ENCODE measurements around the gene MDFI.

The MDFI gene

DNA sequence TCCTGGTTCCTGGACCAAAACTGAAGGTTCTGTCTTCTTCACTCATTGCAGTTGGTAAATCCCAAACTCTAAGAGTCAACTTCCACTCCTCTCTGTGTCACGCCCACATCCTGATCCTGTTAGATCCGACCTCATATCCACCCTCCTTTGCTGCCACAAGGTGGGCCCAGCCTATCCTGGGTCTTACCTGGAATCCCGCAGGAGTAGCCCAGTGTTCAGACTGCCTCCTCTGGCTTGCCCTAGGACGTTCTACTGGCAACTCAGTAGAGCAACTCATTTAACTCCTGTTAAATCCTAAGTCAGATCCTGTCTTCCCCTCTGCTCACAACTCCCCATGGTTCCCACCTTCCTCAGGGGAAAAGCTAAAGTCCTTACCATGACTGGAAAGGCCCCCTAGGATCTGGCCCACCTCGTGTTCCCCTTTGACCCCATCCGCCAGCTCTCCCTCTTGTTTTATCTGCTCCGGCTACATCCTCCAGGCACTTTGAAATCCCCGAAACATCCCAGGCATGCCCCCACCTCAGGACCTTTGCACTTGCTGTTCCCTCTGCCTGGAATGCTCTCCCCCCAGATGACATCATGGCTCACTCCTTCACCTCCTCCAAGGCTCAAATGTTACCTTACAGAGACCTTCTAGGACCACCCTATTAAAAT is 53.3 kb downstream of the MDFI start:
- ChIA-PET CTCF (interaction anchor here (1.2 to 6.3 kb wide), 4 partner anchors 7 to 323 kb away, joined by 3 to 58 read pairs (median 26); no protein-coding TSS in a partner anchor), POLR2A (no interaction called here)
- DNase-seq (ENCODE audit: extremely low spot score): no peak
- TF ChIP-seq, protein P1, sequence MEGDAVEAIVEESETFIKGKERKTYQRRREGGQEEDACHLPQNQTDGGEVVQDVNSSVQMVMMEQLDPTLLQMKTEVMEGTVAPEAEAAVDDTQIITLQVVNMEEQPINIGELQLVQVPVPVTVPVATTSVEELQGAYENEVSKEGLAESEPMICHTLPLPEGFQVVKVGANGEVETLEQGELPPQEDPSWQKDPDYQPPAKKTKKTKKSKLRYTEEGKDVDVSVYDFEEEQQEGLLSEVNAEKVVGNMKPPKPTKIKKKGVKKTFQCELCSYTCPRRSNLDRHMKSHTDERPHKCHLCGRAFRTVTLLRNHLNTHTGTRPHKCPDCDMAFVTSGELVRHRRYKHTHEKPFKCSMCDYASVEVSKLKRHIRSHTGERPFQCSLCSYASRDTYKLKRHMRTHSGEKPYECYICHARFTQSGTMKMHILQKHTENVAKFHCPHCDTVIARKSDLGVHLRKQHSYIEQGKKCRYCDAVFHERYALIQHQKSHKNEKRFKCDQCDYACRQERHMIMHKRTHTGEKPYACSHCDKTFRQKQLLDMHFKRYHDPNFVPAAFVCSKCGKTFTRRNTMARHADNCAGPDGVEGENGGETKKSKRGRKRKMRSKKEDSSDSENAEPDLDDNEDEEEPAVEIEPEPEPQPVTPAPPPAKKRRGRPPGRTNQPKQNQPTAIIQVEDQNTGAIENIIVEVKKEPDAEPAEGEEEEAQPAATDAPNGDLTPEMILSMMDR (IDR thresholded peaks at IDR 0.05; ENCODE audit: control extremely low read depth, extremely low read depth, low read depth, missing control alignments): no peak

DNA sequence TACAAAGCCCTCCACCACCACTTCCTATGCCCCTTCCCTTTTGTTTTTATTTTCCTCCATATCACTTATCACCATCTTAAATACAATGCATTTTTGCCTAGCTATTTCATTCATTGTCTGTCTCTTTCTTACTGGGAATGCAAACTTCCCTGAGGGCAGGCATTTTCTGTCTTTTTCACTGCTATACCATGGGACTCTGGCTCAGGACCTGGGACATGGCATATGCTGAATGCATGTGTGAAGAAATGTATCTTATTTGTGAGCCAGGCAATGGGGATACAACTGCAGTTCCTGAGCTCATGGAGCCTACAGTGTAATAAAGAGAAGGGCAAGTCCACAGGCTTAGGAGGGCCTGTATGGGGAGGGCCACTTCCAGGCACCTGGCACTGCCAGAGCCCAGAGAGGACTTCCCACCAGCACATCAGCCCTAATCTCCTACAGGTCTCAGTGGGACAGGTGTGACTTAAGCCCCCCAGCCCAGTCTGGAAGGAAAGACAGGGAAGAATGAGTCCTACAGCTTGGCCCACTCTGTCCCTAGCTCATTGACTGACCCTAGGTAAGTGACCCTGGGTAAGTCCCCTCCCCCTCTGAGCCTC is 53.9 kb downstream of the MDFI start:
- ChIA-PET POLR2A (no interaction called here), CTCF (interaction anchor here (1.4 to 6.3 kb wide), 4 partner anchors 8 to 271 kb away, joined by 3 to 58 read pairs (median 26); no protein-coding TSS in a partner anchor)
- DNase-seq (ENCODE audit: extremely low spot score): no peak
- TF ChIP-seq, protein P1 (IDR thresholded peaks at IDR 0.05; ENCODE audit: control extremely low read depth, extremely low read depth, low read depth, missing control alignments): no peak

DNA sequence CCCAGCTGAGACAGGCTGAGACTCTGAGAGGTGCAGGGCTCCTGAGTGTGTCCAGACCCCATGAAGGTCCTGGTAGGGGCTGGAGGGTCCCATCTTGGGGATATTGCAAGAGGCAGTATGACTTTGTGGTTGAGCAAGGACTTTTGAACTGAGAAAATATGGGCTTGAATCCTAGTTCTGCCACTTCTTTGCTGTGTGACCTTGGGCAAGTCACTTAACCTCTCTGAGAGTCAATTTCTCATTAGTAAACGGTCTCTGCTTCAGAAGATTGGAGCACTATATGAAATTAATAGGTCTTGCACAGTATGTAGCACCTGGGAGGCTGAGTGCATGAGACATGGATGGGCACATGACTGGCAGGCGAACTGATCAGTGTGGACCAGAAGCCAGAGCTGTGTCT is 54.5 kb downstream of the MDFI start:
- CTCF ChIA-PET: interaction anchor here (1.4 to 6.3 kb wide), 4 partner anchors 8 to 271 kb away, joined by 3 to 58 read pairs (median 26); no protein-coding TSS in a partner anchor
- TF ChIP-seq, protein P1 (IDR thresholded peaks at IDR 0.05; ENCODE audit: control extremely low read depth, extremely low read depth, low read depth, missing control alignments): no peak
- POLR2A ChIA-PET: no interaction called here
- no peak for DNase-seq (ENCODE audit: extremely low spot score)

DNA sequence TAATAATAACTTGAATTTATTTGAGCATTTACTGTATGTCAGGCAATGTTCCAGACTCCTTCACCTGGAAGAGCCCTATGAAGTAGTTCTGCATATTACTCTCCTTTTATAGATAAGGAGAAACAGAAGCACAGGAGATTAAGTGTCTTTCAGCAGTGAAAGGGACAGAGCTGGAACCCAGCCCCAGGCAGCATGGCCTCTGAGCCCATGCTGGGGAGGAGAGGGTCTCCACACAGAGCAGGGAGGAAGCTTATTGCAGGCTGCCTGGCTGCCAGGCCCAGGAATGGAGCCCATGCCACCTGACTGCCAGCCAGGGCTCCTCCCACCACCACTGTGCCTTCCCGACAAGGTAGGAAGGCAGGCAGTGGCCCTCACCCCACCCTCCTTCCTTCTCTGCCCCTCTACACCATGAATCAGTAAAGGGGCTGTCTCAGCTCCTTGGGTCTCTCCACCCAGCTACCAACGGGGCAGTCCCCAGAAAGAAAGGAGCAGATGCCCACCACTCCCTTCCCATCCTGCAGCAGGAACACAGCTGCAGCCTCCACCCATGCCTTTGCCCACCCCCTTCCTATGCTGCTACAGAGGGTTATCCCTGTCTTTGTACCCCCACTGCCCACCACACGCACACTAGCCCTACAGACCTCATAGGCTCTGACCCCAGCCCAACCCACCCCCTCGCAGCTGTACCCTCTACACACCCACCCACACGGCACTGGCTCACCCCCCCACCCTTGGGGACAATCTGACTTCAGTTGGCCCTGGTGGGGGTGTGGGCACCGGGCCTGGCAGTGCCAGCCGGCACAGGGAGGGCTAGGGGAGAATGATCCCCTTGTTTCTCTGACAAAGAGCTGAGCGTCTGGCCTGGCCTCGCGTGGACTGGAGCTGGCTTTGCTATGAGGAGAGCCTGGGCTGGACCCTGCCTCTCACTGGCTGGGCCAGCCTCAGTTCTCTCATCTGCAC is 55.3 kb downstream of the MDFI start:
- ChIA-PET CTCF (interaction anchor here (0.9 to 6.3 kb wide), 6 partner anchors 9 to 92 kb away, joined by 3 to 58 read pairs (median 4); no protein-coding TSS in a partner anchor), POLR2A (interaction anchor here (0.7 to 1.1 kb wide), 2 partner anchors 15 to 40 kb away, joined by 3 to 4 read pairs; no protein-coding TSS in a partner anchor)
- TF ChIP-seq, protein P1 (IDR thresholded peaks at IDR 0.05; ENCODE audit: control extremely low read depth, extremely low read depth, low read depth, missing control alignments): no peak
- no peak for DNase-seq (ENCODE audit: extremely low spot score)

DNA sequence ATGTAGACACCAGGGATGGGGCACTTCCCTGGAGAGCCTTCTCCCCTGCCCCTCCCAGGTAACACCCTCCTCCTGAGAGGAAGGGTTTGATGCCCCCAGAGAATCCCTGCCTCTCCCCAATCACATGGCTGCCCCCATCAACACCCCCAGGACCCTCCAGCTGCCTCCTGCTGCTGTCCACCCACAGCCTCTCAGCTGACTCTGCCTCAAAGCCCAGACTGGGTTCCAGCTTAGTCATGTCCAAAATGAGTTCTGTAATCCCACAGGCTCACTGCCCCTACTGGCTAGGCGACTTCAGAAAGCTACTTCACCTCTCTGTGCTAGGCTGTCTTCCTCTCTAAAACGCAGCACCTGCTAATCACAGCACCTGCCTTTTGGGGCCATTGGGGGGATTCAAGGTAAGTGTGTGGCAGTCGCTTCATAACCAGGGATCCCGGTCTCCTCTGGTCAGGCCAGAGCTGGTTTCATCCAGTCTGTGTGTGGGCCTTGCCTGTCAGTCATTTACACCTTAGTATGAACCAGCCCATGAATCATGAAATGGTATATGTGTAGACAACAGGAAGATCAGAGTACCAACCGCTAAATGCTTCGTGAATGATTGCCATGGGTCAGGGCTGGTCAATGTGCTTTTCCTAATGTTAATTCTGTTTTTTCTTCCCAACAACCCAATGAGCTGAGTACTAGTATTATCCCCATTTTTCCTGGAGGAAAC is 56.7 kb downstream of the MDFI start:
- TF ChIP-seq, protein P1 (IDR thresholded peaks at IDR 0.05; ENCODE audit: control extremely low read depth, extremely low read depth, low read depth, missing control alignments): no peak
- ChIA-PET POLR2A (no interaction called here), CTCF (interaction anchor here (1.1 to 6.3 kb wide), 5 partner anchors 10 to 106 kb away, joined by 3 to 58 read pairs (median 6); no protein-coding TSS in a partner anchor)
- DNase-seq (ENCODE audit: extremely low spot score): no peak
